Lower leg skin (tissue), 4 donors: ENCODE measurements around the gene ASPSCR1. TPM values are rescaled to one million over a fixed set of nuclear protein-coding genes. Genes with fewer than 3 reads are reported as not detected.

Experiments used
- DNase-seq, 2 donors: peaks; one replicate each; pipeline ENCODE4 v3.0.0-alpha.2; 2019; ENCODE audit warnings: low spot score in 2 of 2
- H3K4me3 ChIP-seq: fragments of 200-600 bp; sonication (generic); 2 replicates; pipeline ENCODE4 v1.5.1; 2017; ENCODE audit warnings: mild to moderate bottlenecking, low read depth; ENCODE audit not compliant: poor library complexity, severe bottlenecking
- CTCF ChIP-seq, 3 donors: fragments of 450-650 bp; IDR thresholded peaks; one replicate each; pipeline ENCODE4 v1.5.1; 2016; ENCODE audit warnings: antibody characterized with exemption in 3 of 3, mild to moderate bottlenecking in 3 of 3, moderate library complexity in 2 of 3
- POLR2A ChIP-seq, 2 donors: fragments of 450-650 bp; IDR thresholded peaks; one replicate each; pipeline ENCODE4 v1.6.1; 2016 to 2017; ENCODE audit warnings: antibody characterized with exemption in 2 of 2, mild to moderate bottlenecking in 1 of 2, moderate library complexity in 1 of 2
- WGBS, 2 donors: methylation state at CpG; one replicate each; pipeline ENCODE4 v1.1.5; 2018; 5-methylcytosine and 5-hydroxymethylcytosine counted together
- intact Hi-C: fragments of 100-400 bp; cut with DNase I; formaldehyde crosslinking; loops from one replicate; pipeline ENCODE4 v1.15.0; 2023; ENCODE audit warnings: low total_unique reads
- total RNA-seq, 4 donors: library from RNA; depleted of rRNA; stranded (reverse); fragments of >200 nt; gene quantifications; one replicate each; pipeline ENCODE4 v1.1.0, GENCODE V29; 2016

ASPSCR1 gene
- total RNA-seq, 4 donors from 2014 or later, result 24.0 to 31.5 (median 27.4) TPM

GRCh38 chr17:82024859-82025258 is 47.4 kb downstream of the ASPSCR1 start:
- WGBS, 2 donors, result 89 to 95% methylated on average over 8 to 17 of the region's 17 CpGs
- DNase-seq, result no peak
- intact Hi-C loops, result no loop called here
- H3K4me3 ChIP-seq, result no peak overlapping the region
- TF ChIP-seq CTCF (IDR thresholded peaks at IDR 0.05) (no peak), POLR2A (IDR thresholded peaks at IDR 0.05) (no peak)

- DNase-seq, result no peak
- intact Hi-C loops, result no loop called here
- no peak overlapping the region for H3K4me3 ChIP-seq
- 93 to 94% methylated on average over 24 to 25 of the region's 25 CpGs for WGBS, 2 donors
- no peak for TF ChIP-seq POLR2A (IDR thresholded peaks at IDR 0.05)
- TF ChIP-seq CTCF (IDR thresholded peaks at IDR 0.05), result no peak
These were observed 48.1 kb downstream of the ASPSCR1 start for GRCh38 chr17:82025401-82026107.

- 93 to 96% methylated on average over 13 of the region's 13 CpGs for WGBS, 2 donors
- DNase-seq, result no peak
- TF ChIP-seq POLR2A (IDR thresholded peaks at IDR 0.05) (no peak), CTCF (IDR thresholded peaks at IDR 0.05) (no peak)
- intact Hi-C loops, result loop anchor here (2.0 kb wide), 1 partner anchor 127 kb away; no protein-coding TSS in a partner anchor
- no peak overlapping the region for H3K4me3 ChIP-seq
These were observed 50.8 kb downstream of the ASPSCR1 start for GRCh38 chr17:82028246-82028645.

- TF ChIP-seq CTCF (IDR thresholded peaks at IDR 0.05), result no peak
- TF ChIP-seq POLR2A (IDR thresholded peaks at IDR 0.05), result no peak
These were observed 51.5 kb downstream of the ASPSCR1 start for GRCh38 chr17:82028966-82029365.

GRCh38 chr17:82029391-82029790 is 52.0 kb downstream of the ASPSCR1 start:
- intact Hi-C loops, result loop anchor here (2.0 kb wide), 1 partner anchor 125 kb away; no protein-coding TSS in a partner anchor
- WGBS, 2 donors, result 56 to 69% methylated on average over 11 to 16 of the region's 16 CpGs
- no peak for DNase-seq
- H3K4me3 ChIP-seq, result no peak overlapping the region
- TF ChIP-seq CTCF (IDR thresholded peaks at IDR 0.05) (no peak), POLR2A (IDR thresholded peaks at IDR 0.05) (no peak)

More at GRCh38 chr17:82028966-82029365, 51.5 kb downstream of the ASPSCR1 start:
- no peak overlapping the region for H3K4me3 ChIP-seq
- 96 to 99% methylated on average over 8 to 9 of the region's 9 CpGs for WGBS, 2 donors
- intact Hi-C loops, result loop anchor here (2.0 kb wide), 1 partner anchor 126 kb away; no protein-coding TSS in a partner anchor
- no peak for DNase-seq
